Gastroesophageal sphincter (tissue), 4 donors: Measurements from ENCODE around the gene TIMM22. TPM values are rescaled to one million over a fixed set of nuclear protein-coding genes. Genes with fewer than 3 reads are reported as not detected.
A peak's percentile ranks its signal among the peaks of the same experiment; 100 is the strongest.

Source experiments
- ATAC-seq: fragments of 150-250 bp; one replicate; pipeline ENCODE4 v1.9.1; 2016; ENCODE audit warnings: mild to moderate bottlenecking, moderate library complexity
- H3K27ac ChIP-seq, 4 donors: fragments of 200-600 bp; sonication (generic) in 3 of 4; 1 replicate in 3 of 4; 2 replicates in 1 of 4; pipeline ENCODE4 v1.5.1; 2016 to 2019
- H3K27me3 ChIP-seq: fragments of 200-600 bp; sonication (generic); one replicate; pipeline ENCODE4 v1.5.1; 2019
- H3K36me3 ChIP-seq, 2 donors: fragments of 200-600 bp; sonication (generic); one replicate each; pipeline ENCODE4 v1.5.1; 2019; ENCODE audit warnings: control low read depth in 1 of 2
- H3K4me1 ChIP-seq, 3 donors: fragments of 200-600 bp; sonication (generic); 1 replicate in 2 of 3; 2 replicates in 1 of 3; pipeline ENCODE4 v1.5.1; 2016 to 2019; ENCODE audit warnings: control low read depth in 2 of 3
- H3K4me3 ChIP-seq, 2 donors: fragments of 200-600 bp; sonication (generic); one replicate each; pipeline ENCODE4 v1.5.1; 2019; ENCODE audit warnings: mild to moderate bottlenecking in 1 of 2, moderate library complexity in 1 of 2
- H3K9me3 ChIP-seq, 3 donors: fragments of 200-600 bp; sonication (generic); one replicate each; pipeline ENCODE4 v1.5.1; 2017 to 2019; ENCODE audit warnings: control low read depth in 2 of 3
- CTCF ChIP-seq, 4 experiments: fragments of 200-600 bp in 2 of 4; fragments of 450-650 bp in 2 of 4; sonication (generic) in 1 of 4; IDR thresholded peaks; one replicate each; pipeline ENCODE4 v1.5.1; 2017 to 2019; ENCODE audit warnings: antibody characterized with exemption in 4 of 4, mild to moderate bottlenecking in 2 of 4, moderate library complexity in 2 of 4
- EP300 ChIP-seq: sonication (generic); formaldehyde crosslinking; IDR thresholded peaks from one replicate; pipeline ENCODE4 v1.6.1; 2017; ENCODE audit warnings: antibody characterized with exemption, mild to moderate bottlenecking
- POLR2A ChIP-seq, 2 donors: fragments of 450-650 bp; IDR thresholded peaks; one replicate each; pipeline ENCODE4 v1.6.1; 2017; ENCODE audit warnings: antibody characterized with exemption in 2 of 2, mild to moderate bottlenecking in 2 of 2, moderate library complexity in 1 of 2
- POLR2AphosphoS5 ChIP-seq: sonication (generic); formaldehyde crosslinking; IDR thresholded peaks from one replicate; pipeline ENCODE4 v1.6.1; 2017; ENCODE audit warnings: antibody characterized with exemption
- WGBS, 2 donors: methylation state at CpG; one replicate each; pipeline ENCODE4 v1.1.5; 2018; ENCODE audit warnings: low coverage in 1 of 2; 5-methylcytosine and 5-hydroxymethylcytosine counted together
- total RNA-seq, 4 donors: library from RNA; depleted of rRNA; stranded (reverse); fragments of >200 nt; gene quantifications; one replicate each; pipeline ENCODE4 v1.1.0, GENCODE V29; 2016

TIMM22 gene
- total RNA-seq, 4 donors from 2014 or later = 13.7 to 20.9 (median 16.0) TPM

- WGBS, 2 donors = 67 to 83% methylated on average over 6 to 20 of the region's 31 CpGs
- H3K27ac ChIP-seq = peak overlapping the region; percentile 50 to 89 (median 86)
- H3K27me3 ChIP-seq = no peaks in the 10 kb centered on the region
- TF ChIP-seq POLR2A (IDR thresholded peaks at IDR 0.05) (no peak), CTCF (IDR thresholded peaks at IDR 0.05) (no peak), POLR2AphosphoS5 (no peak), EP300 (no peak)
- no peak for ATAC-seq
- peaks cover 0 to 64% (median 0%) of the 10 kb centered on the region in 3 donors for H3K4me1 ChIP-seq
- H3K36me3 ChIP-seq = no peaks in the 10 kb centered on the region
- no peak overlapping the region for H3K4me3 ChIP-seq
- H3K9me3 ChIP-seq = no peaks in the 10 kb centered on the region
Observed at GRCh38 chr17:958712-959451, 38.0 kb upstream of the TIMM22 start.

- WGBS, 2 donors = 76 to 81% methylated on average over 8 of the region's 8 CpGs
- Histone ChIP-seq H3K9me3 (no peaks in the 10 kb centered on the region), H3K27ac (no peak overlapping the region), H3K27me3 (no peaks in the 10 kb centered on the region), H3K4me3 (no peak overlapping the region), H3K4me1 (peaks cover 0 to 66% (median 0%) of the 10 kb centered on the region in 3 donors), H3K36me3 (no peaks in the 10 kb centered on the region)
- no peak for ATAC-seq
- no peak for TF ChIP-seq POLR2AphosphoS5
- no peak for TF ChIP-seq CTCF (IDR thresholded peaks at IDR 0.05)
- TF ChIP-seq POLR2A (IDR thresholded peaks at IDR 0.05) = no peak
- TF ChIP-seq EP300 = no peak
Observed at GRCh38 chr17:962166-962565, 34.8 kb upstream of the TIMM22 start.

- ATAC-seq = no peak
- TF ChIP-seq POLR2A (IDR thresholded peaks at IDR 0.05) = no peak
- TF ChIP-seq EP300 = no peak
- no peak for TF ChIP-seq CTCF (IDR thresholded peaks at IDR 0.05)
- no peak for TF ChIP-seq POLR2AphosphoS5
- no peak overlapping the region for H3K27ac ChIP-seq
Observed at GRCh38 chr17:962670-963069, 34.3 kb upstream of the TIMM22 start.

GRCh38 chr17:964876-965275 is 32.1 kb upstream of the TIMM22 start:
- H3K4me3 ChIP-seq = no peak overlapping the region
- TF ChIP-seq POLR2A (IDR thresholded peaks at IDR 0.05) (no peak), CTCF (IDR thresholded peaks at IDR 0.05) (no peak), EP300 (no peak), POLR2AphosphoS5 (no peak)
- WGBS, 2 donors = 49 to 62% methylated on average over 13 of the region's 14 CpGs
- H3K36me3 ChIP-seq = no peaks in the 10 kb centered on the region
- no peaks in the 10 kb centered on the region for H3K27me3 ChIP-seq
- no peaks in the 10 kb centered on the region for H3K9me3 ChIP-seq
- peak; percentile 31 for ATAC-seq
- H3K27ac ChIP-seq = peak overlapping the region in 2 of 4 donors; percentile 61 to 62
- peaks cover 0 to 59% (median 3%) of the 10 kb centered on the region in 3 donors for H3K4me1 ChIP-seq

More at GRCh38 chr17:962670-963069, 34.3 kb upstream of the TIMM22 start:
- no peaks in the 10 kb centered on the region for H3K9me3 ChIP-seq
- no peaks in the 10 kb centered on the region for H3K36me3 ChIP-seq
- H3K4me3 ChIP-seq = no peak overlapping the region
- WGBS, 2 donors = 58 to 81% methylated on average over 9 to 11 of the region's 11 CpGs
- no peaks in the 10 kb centered on the region for H3K27me3 ChIP-seq
- H3K4me1 ChIP-seq = peaks cover 0 to 61% (median 0%) of the 10 kb centered on the region in 3 donors
